ENCODE results near the gene S1PR2. TPM values are rescaled to one million over a fixed set of nuclear protein-coding genes. Genes with fewer than 3 reads are reported as not detected.
"Not testable (repeated sequence)": the region's sequence is repeated elsewhere in the genome, so short reads cannot be mapped to it uniquely, and the experiment has no call there.

Gene S1PR2
- total RNA-seq, 1 donor = 35.4 TPM

GRCh38 chr19:10238172-10238783, 7.1 kb upstream of the S1PR2 start:
- peak; percentile 82 for DNase-seq (ENCODE audit: low read depth)

GRCh38 chr19:10237702-10238101, 6.6 kb upstream of the S1PR2 start:
- H3K4me3 ChIP-seq (ENCODE audit: low read depth, low read length) = no peak overlapping the region
- TF ChIP-seq CTCF (IDR thresholded peaks at IDR 0.05; ENCODE audit: insufficient read depth, low read depth, low read length) = no peak
- no peak for DNase-seq (ENCODE audit: low read depth)

More at GRCh38 chr19:10238172-10238783, 7.1 kb upstream of the S1PR2 start:
- TF ChIP-seq CTCF (IDR thresholded peaks at IDR 0.05; ENCODE audit: insufficient read depth, low read depth, low read length) = no peak
- H3K4me3 ChIP-seq (ENCODE audit: low read depth, low read length) = no peak overlapping the region

- DNase-seq (ENCODE audit: low read depth); H3K4me3 ChIP-seq (ENCODE audit: low read depth, low read length): not testable (repeated sequence)
These were observed 4.3 kb upstream of the S1PR2 start for GRCh38 chr19:10235409-10235808.

- DNase-seq (ENCODE audit: low read depth) = no peak
- H3K4me3 ChIP-seq (ENCODE audit: low read depth, low read length) = no peak overlapping the region
- no peak for TF ChIP-seq CTCF (IDR thresholded peaks at IDR 0.05; ENCODE audit: insufficient read depth, low read depth, low read length)
These were observed 3.9 kb upstream of the S1PR2 start for GRCh38 chr19:10235003-10235402.

GRCh38 chr19:10233946-10234345, 2.8 kb upstream of the S1PR2 start:
- TF ChIP-seq CTCF (IDR thresholded peaks at IDR 0.05; ENCODE audit: insufficient read depth, low read depth, low read length) = no peak
- H3K4me3 ChIP-seq (ENCODE audit: low read depth, low read length) = no peak overlapping the region
- DNase-seq (ENCODE audit: low read depth) = no peak

GRCh38 chr19:10231612-10232228, 589 bp upstream of the S1PR2 start:
- no peak for DNase-seq (ENCODE audit: low read depth)
- H3K4me3 ChIP-seq (ENCODE audit: low read depth, low read length) = peak overlapping the region; percentile 90
- no peak for TF ChIP-seq CTCF (IDR thresholded peaks at IDR 0.05; ENCODE audit: insufficient read depth, low read depth, low read length)

- H3K4me3 ChIP-seq (ENCODE audit: low read depth, low read length) = peak overlapping the region; percentile 90
- peak; percentile 51 for DNase-seq (ENCODE audit: low read depth)
- TF ChIP-seq CTCF (IDR thresholded peaks at IDR 0.05; ENCODE audit: insufficient read depth, low read depth, low read length) = no peak
These were observed 814 bp downstream of the S1PR2 start for GRCh38 chr19:10230173-10230860.
